Dendritic cell treated with granulocyte-macrophage colony-stimulating factor and Interleukin-4, amounts not matched to agents 40 ng/mL and 50 ng/mL, for 4 days (primary cell): Measurements from ENCODE around the gene BCAS3.

Source experiments
- H3K27ac Mint-ChIP-seq: one replicate; pipeline ENCODE4 v1.8.0; 2022; ENCODE audit warnings: mild to moderate bottlenecking, mixed read lengths
- H3K27me3 Mint-ChIP-seq: one replicate; pipeline ENCODE4 v1.8.0; 2022; ENCODE audit warnings: mild to moderate bottlenecking, mixed read lengths
- H3K36me3 Mint-ChIP-seq: one replicate; pipeline ENCODE4 v1.8.0; 2022; ENCODE audit warnings: low read depth, mixed read lengths
- H3K4me1 Mint-ChIP-seq: one replicate; pipeline ENCODE4 v1.8.0; 2022; ENCODE audit warnings: low read depth, mixed read lengths
- H3K4me3 Mint-ChIP-seq: one replicate; pipeline ENCODE4 v1.8.0; 2022; ENCODE audit warnings: mild to moderate bottlenecking, moderate library complexity, mixed read lengths
- H3K9me3 Mint-ChIP-seq: one replicate; pipeline ENCODE4 v1.8.0; 2022; ENCODE audit warnings: mixed read lengths
- intact Hi-C: fragments of 100-400 bp; cut with micrococcal nuclease; formaldehyde crosslinking; loops from one replicate; pipeline ENCODE4 v1.15.0; 2022

Gene BCAS3

DNA sequence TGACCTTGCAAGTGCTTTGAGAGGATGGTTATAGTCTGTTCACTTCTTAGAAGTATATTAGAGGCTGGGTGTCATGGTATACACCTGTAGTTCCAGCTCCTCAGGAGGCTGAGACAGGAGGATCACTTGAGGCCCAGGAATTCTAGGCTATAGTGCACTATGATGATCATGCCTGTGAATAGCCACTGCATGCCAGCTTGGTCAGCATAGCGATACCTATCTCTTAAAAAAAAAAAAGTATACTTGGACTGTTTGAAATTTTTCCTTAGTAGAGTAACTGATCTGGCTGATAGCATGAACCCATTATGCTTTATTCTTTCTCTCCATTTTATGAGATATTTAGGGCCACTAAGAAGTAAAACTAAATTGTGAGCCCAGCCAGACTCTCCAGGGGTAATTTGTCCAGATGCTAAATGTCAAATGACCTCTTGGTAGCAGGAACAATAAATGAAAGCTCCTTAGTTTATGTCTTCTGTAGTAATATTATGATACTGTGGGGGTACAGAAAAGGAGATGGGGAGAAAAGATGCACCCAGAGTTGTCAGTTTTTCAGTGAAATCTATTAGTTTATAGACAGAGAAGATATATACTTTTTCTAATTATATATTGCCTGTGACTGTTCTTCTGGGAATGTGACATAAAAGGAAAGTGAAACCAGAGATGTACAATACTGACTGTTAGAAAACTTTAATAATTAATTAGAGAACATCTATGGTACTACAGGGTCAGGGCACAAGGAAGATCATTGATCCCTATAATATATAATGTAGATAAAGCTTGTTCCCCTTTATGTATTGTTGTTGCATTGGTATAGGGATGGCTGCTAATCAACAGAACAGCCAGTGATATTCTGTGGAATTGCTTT, 386.7 kb downstream of the BCAS3 start:
- no peaks in the 10 kb centered on the region for H3K27me3 Mint-ChIP-seq
- no peak overlapping the region for H3K27ac Mint-ChIP-seq
- no peaks in the 10 kb centered on the region for H3K4me1 Mint-ChIP-seq
- intact Hi-C loops, result no loop called here
- H3K9me3 Mint-ChIP-seq, result no peaks in the 10 kb centered on the region
- H3K36me3 Mint-ChIP-seq, result no peaks in the 10 kb centered on the region
- no peak overlapping the region for H3K4me3 Mint-ChIP-seq

- no peaks in the 10 kb centered on the region for H3K27me3 Mint-ChIP-seq
- H3K27ac Mint-ChIP-seq, result no peak overlapping the region
- H3K4me1 Mint-ChIP-seq, result no peaks in the 10 kb centered on the region
- intact Hi-C loops, result no loop called here
- H3K36me3 Mint-ChIP-seq, result no peaks in the 10 kb centered on the region
- H3K4me3 Mint-ChIP-seq, result no peak overlapping the region
- H3K9me3 Mint-ChIP-seq, result no peaks in the 10 kb centered on the region
Observed at GRCh38 chr17:61065263-61065773, 387.7 kb downstream of the BCAS3 start.

- H3K9me3 Mint-ChIP-seq, result no peaks in the 10 kb centered on the region
- intact Hi-C loops, result no loop called here
- H3K27ac Mint-ChIP-seq, result no peak overlapping the region
- no peaks in the 10 kb centered on the region for H3K36me3 Mint-ChIP-seq
- H3K4me3 Mint-ChIP-seq, result no peak overlapping the region
- no peaks in the 10 kb centered on the region for H3K4me1 Mint-ChIP-seq
- no peaks in the 10 kb centered on the region for H3K27me3 Mint-ChIP-seq
Observed at GRCh38 chr17:61066062-61066461, 388.4 kb downstream of the BCAS3 start.

DNA sequence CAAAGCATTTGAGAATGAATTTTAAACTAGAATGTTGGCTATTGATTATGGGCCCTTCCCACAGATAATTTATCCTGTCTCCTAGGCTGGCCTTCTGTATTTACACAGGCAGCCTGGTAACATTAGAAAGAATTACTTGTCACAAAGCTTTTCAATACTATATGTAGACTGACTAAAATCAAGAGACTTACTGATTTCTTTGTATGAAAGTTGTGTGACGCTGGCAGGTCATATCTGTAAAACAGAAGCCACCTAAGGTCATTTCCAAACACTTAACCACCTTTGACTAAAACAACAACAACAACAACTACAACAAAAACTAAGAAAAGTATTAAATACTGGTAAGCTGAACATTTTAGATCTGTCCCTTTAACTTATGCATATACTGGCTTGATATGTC, 393.0 kb downstream of the BCAS3 start:
- Mint-ChIP-seq H3K4me3 (no peak overlapping the region), H3K4me1 (no peaks in the 10 kb centered on the region), H3K27me3 (no peaks in the 10 kb centered on the region), H3K27ac (no peak overlapping the region), H3K36me3 (no peaks in the 10 kb centered on the region), H3K9me3 (no peaks in the 10 kb centered on the region)
- intact Hi-C loops, result no loop called here

GRCh38 chr17:61072648-61073047, 395.0 kb downstream of the BCAS3 start:
- Mint-ChIP-seq H3K36me3 (no peaks in the 10 kb centered on the region), H3K4me3 (no peak overlapping the region), H3K4me1 (no peaks in the 10 kb centered on the region), H3K27ac (no peak overlapping the region), H3K9me3 (no peaks in the 10 kb centered on the region), H3K27me3 (no peaks in the 10 kb centered on the region)
- intact Hi-C loops, result no loop called here

DNA sequence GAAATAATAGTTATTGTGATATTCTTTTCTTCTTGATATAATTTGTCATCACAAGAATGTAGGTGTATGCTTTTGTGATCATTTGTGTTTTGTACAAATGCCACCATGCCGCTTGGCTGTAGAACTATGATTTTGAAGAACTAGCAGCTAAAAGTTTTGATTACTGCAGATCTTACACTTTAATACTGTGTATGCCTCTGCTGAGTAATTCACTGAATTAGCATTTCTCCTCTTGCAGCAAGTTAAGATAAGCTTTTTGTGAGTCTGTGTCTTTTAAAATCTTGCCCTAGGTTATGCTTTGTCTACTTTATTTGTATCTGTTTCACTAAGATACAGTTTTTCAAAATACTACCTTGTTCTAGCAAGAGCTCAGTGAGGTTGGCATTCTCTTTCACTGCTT, 395.5 kb downstream of the BCAS3 start:
- Mint-ChIP-seq H3K27me3 (no peaks in the 10 kb centered on the region), H3K27ac (no peak overlapping the region), H3K4me1 (no peaks in the 10 kb centered on the region), H3K36me3 (no peaks in the 10 kb centered on the region), H3K4me3 (no peak overlapping the region), H3K9me3 (no peaks in the 10 kb centered on the region)
- intact Hi-C loops, result no loop called here

GRCh38 chr17:61073799-61074513, 396.3 kb downstream of the BCAS3 start:
- intact Hi-C loops, result no loop called here
- Mint-ChIP-seq H3K4me1 (no peaks in the 10 kb centered on the region), H3K4me3 (no peak overlapping the region), H3K27ac (no peak overlapping the region), H3K36me3 (no peaks in the 10 kb centered on the region), H3K27me3 (no peaks in the 10 kb centered on the region), H3K9me3 (no peaks in the 10 kb centered on the region)

GRCh38 chr17:61075988-61076387, 398.3 kb downstream of the BCAS3 start:
- no peaks in the 10 kb centered on the region for H3K36me3 Mint-ChIP-seq
- no peaks in the 10 kb centered on the region for H3K9me3 Mint-ChIP-seq
- H3K4me3 Mint-ChIP-seq, result no peak overlapping the region
- intact Hi-C loops, result no loop called here
- no peaks in the 10 kb centered on the region for H3K27me3 Mint-ChIP-seq
- no peaks in the 10 kb centered on the region for H3K4me1 Mint-ChIP-seq
- no peak overlapping the region for H3K27ac Mint-ChIP-seq

GRCh38 chr17:61076621-61077031, 399.0 kb downstream of the BCAS3 start:
- intact Hi-C loops, result no loop called here
- H3K4me3 Mint-ChIP-seq, result no peak overlapping the region
- no peaks in the 10 kb centered on the region for H3K9me3 Mint-ChIP-seq
- no peaks in the 10 kb centered on the region for H3K27me3 Mint-ChIP-seq
- H3K36me3 Mint-ChIP-seq, result peaks cover 3% of the 10 kb centered on the region
- no peaks in the 10 kb centered on the region for H3K4me1 Mint-ChIP-seq
- no peak overlapping the region for H3K27ac Mint-ChIP-seq

DNA sequence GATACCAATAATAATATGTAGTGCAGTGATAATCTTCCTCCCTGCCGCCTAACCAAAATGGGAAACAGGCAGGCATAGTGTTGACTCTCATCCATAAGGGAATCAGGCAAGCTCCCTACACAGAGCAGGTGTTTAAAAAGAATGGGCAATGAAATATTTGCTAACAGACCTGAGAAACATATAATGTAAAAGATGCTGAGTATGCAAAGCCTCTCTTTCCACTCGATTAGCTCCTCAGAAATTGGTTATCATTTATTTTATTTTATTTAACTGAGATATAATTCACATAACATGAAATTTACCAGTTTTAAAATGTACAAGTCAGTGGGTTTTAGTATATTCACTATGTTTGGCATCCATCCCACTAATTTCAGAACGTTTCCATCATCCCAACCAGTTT, 404.3 kb downstream of the BCAS3 start:
- H3K27ac Mint-ChIP-seq, result no peak overlapping the region
- peaks cover 6% of the 10 kb centered on the region for H3K36me3 Mint-ChIP-seq
- H3K4me3 Mint-ChIP-seq, result no peak overlapping the region
- intact Hi-C loops, result no loop called here
- no peaks in the 10 kb centered on the region for H3K4me1 Mint-ChIP-seq
- H3K27me3 Mint-ChIP-seq, result no peaks in the 10 kb centered on the region
- H3K9me3 Mint-ChIP-seq, result no peaks in the 10 kb centered on the region

DNA sequence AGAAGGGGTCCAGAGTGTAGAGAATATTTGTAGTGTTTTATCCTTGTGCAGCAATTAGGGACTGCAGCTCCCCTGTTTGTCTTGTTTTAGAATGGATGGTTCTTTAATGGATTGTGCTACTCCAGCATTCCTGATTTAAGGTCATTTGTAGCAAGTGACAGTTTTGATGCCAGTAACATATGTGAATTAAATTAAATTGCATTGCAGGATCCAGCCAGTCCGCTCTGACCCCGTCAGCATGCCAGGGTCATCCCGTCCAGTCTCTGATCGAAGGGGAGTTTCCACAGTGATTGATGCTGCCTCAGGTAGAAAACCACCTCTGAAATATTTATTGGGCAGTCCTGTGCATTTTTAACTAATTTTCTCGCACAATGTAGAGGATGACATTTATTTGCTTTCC, 406.6 kb downstream of the BCAS3 start:
- Mint-ChIP-seq H3K27ac (no peak overlapping the region), H3K4me1 (no peaks in the 10 kb centered on the region), H3K9me3 (no peaks in the 10 kb centered on the region), H3K27me3 (no peaks in the 10 kb centered on the region), H3K4me3 (no peak overlapping the region), H3K36me3 (peaks cover 6% of the 10 kb centered on the region)
- intact Hi-C loops, result no loop called here

DNA sequence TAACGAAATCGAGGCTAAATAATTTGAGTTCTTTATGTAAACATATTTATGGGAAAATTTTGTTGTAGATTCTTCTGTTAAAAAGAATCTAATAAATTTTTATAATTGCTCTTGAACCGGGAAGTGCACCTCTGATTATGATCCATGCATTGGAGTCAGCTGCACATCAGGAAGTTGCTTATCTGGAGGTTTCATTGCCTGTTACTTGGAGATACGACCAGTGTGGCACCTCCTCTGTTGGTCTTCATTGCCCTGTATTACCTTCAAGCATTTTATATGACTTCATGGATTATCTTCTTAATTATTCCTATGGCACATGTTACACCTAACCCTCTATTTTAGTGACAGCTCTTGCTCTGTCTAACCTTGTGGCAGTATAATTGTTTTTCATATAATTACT, 409.4 kb downstream of the BCAS3 start:
- no peak overlapping the region for H3K27ac Mint-ChIP-seq
- H3K4me1 Mint-ChIP-seq, result no peaks in the 10 kb centered on the region
- H3K27me3 Mint-ChIP-seq, result no peaks in the 10 kb centered on the region
- H3K4me3 Mint-ChIP-seq, result no peak overlapping the region
- H3K36me3 Mint-ChIP-seq, result no peaks in the 10 kb centered on the region
- H3K9me3 Mint-ChIP-seq, result peaks cover 5% of the 10 kb centered on the region
- intact Hi-C loops, result no loop called here

DNA sequence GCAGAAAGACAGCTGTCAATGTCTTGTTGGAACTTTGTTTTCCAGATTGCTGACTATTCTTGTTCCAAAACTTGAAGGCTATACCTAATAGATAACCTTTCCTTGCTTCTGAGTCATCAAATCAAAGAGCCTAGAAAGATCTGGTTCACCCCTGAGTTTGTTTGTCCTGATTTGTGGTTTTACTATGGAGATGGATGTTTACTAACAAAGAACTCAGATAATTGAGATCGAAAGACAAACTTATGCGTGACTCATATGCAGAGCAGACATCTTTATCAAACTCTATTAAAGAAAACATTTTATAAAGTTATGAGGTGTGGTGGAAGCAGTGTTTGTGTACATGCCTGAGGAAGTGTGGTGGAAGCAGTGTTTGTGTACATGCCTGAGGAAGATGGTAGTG, 410.9 kb downstream of the BCAS3 start:
- no peaks in the 10 kb centered on the region for H3K36me3 Mint-ChIP-seq
- H3K27ac Mint-ChIP-seq, result no peak overlapping the region
- peaks cover 11% of the 10 kb centered on the region for H3K9me3 Mint-ChIP-seq
- H3K4me1 Mint-ChIP-seq, result no peaks in the 10 kb centered on the region
- H3K4me3 Mint-ChIP-seq, result no peak overlapping the region
- intact Hi-C loops, result no loop called here
- no peaks in the 10 kb centered on the region for H3K27me3 Mint-ChIP-seq

GRCh38 chr17:61091096-61091495, 413.4 kb downstream of the BCAS3 start:
- Mint-ChIP-seq H3K4me3 (no peak overlapping the region), H3K27me3 (no peaks in the 10 kb centered on the region), H3K27ac (no peak overlapping the region), H3K4me1 (no peaks in the 10 kb centered on the region), H3K36me3 (no peaks in the 10 kb centered on the region), H3K9me3 (peaks cover 11% of the 10 kb centered on the region)
- intact Hi-C loops, result no loop called here
